NCI-H1417 treated with DMSO at 0.1 percent for 48 hours (cell line): ENCODE data around the gene PINK1.
"Not testable (repeated sequence)": the region's sequence is repeated elsewhere in the genome, so short reads cannot be mapped to it uniquely, and the experiment has no call there.

ENCODE experiments used
- DNase-seq: peaks from one replicate; lab custom pipeline; 2025; lab: John Stamatoyannopoulos, UW

The PINK1 gene

DNA sequence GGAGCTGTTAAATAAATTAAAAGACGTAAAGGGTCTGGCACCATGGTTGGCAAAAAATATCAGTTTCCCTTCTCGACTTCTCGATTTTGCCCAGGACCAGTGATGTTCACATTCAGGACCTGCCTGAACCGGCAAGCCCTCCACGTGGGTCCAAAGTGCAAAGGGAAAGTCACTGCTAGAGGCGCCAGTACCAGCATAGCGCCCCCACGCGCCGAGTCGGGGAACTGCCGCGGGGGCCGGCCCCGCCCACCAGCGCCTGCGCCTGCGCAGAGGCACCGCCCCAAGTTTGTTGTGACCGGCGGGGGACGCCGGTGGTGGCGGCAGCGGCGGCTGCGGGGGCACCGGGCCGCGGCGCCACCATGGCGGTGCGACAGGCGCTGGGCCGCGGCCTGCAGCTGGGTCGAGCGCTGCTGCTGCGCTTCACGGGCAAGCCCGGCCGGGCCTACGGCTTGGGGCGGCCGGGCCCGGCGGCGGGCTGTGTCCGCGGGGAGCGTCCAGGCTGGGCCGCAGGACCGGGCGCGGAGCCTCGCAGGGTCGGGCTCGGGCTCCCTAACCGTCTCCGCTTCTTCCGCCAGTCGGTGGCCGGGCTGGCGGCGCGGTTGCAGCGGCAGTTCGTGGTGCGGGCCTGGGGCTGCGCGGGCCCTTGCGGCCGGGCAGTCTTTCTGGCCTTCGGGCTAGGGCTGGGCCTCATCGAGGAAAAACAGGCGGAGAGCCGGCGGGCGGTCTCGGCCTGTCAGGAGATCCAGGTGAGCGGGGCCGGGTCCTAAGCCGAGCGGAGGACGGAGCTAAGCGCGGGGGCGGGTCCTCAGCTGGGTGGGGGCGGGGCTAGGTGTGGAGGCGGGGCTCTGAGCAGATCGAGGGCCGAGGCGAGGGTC is at the start of gene PINK1:
Gene PINK1 (plus strand): TSS at position 269 of the 875 bp plus-strand sequence. CDS start 91 bp downstream, at position 360.
- peak; percentile 27 for DNase-seq

GRCh38 chr1:20584890-20585289 is 48.4 kb upstream of the PINK1 start:
- no peak for DNase-seq

- no peak for DNase-seq
These were observed 46.2 kb upstream of the PINK1 start for GRCh38 chr1:20586953-20587660.

- DNase-seq = no peak
These were observed 45.6 kb upstream of the PINK1 start for GRCh38 chr1:20587661-20588053.

DNA sequence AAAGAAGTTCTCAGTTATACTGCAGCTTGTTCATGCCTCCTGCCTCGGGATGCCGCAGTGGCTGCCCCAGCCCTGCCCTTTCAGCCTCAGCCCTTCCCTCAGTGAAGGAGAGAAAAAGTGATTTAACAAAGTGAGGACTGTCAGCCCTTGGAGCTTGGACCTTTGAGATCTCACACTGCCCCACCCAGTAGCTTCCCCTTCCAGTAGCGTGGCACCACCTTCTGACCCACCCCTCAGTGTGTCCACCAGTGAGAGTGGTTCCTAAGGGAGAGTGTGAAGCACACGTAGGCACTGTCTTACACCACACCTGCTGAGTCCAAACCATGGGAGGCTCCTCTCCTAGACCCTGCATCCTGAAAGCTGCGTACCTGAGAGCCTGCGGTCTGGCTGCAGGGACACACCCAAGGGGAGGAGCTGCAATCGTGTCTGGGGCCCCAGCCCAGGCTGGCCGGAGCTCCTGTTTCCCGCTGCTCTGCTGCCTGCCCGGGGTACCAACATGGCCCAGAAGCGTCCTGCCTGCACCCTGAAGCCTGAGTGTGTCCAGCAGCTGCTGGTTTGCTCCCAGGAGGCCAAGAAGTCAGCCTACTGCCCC is 44.5 kb upstream of the PINK1 start, which contains the start of gene CDA:
Gene CDA (plus strand): TSS at position 464 of the 592 bp plus-strand sequence. CDS start 33 bp downstream, at position 497.
- no peak for DNase-seq

DNA sequence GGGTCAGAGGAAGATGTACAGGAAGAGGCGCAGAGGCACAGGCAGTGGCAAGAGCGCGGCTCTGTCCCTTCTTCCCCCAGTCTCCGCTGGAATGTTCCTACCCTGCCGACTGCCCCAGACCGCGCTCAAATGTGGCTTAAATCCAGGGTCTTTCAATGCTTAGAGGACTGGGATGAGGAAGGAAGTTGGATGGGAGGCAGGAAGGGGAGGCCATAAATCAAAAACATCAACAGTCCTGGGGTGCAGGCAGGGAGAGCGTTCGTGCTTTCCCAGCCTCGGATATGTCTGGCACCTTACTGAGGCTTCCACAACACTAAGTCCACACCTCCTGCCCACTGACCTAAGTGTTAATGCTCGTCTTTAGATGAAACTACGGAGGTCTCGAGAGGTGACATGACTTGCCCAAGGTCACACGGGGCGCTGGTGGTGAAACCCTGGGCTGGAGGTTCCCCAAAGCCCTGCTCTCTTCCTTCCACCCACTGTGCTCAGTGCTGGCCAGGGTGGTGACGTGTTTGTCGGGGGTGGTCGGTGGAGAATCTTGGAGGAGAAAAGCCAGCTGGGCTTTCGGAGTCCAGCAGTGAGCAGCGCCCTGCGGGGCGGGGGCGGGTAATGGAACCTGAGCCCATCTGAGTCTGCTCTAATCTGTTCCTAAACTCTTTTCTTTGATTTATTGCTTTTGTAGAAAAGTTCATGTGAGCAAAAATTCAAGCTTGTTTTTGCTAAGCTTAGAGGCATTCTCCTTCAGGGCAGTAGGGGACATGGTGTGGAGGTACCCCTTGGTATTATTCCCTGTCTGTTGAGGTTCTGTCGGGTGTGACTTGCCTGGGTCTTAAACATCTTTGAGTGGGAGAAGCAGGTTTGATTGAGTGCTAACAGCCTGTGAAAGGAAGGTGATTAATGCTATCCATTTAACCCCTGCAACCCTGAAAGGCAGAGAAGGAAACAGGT is 43.7 kb upstream of the PINK1 start:
- DNase-seq = no peak

GRCh38 chr1:20590306-20590777 is 42.9 kb upstream of the PINK1 start:
- DNase-seq = no peak

GRCh38 chr1:20593756-20594155 is 39.5 kb upstream of the PINK1 start:
- DNase-seq = no peak

GRCh38 chr1:20594746-20595145 is 38.5 kb upstream of the PINK1 start:
- DNase-seq = no peak

- DNase-seq = no peak
These were observed 37.2 kb upstream of the PINK1 start for GRCh38 chr1:20596106-20596505.

- no peak for DNase-seq
These were observed 35.6 kb upstream of the PINK1 start for GRCh38 chr1:20597650-20598049.

GRCh38 chr1:20600156-20600555 is 33.1 kb upstream of the PINK1 start:
- DNase-seq = no peak

GRCh38 chr1:20601129-20601825 is 32.0 kb upstream of the PINK1 start:
- DNase-seq = no peak

GRCh38 chr1:20602851-20603450 is 30.3 kb upstream of the PINK1 start:
- no peak for DNase-seq

DNA sequence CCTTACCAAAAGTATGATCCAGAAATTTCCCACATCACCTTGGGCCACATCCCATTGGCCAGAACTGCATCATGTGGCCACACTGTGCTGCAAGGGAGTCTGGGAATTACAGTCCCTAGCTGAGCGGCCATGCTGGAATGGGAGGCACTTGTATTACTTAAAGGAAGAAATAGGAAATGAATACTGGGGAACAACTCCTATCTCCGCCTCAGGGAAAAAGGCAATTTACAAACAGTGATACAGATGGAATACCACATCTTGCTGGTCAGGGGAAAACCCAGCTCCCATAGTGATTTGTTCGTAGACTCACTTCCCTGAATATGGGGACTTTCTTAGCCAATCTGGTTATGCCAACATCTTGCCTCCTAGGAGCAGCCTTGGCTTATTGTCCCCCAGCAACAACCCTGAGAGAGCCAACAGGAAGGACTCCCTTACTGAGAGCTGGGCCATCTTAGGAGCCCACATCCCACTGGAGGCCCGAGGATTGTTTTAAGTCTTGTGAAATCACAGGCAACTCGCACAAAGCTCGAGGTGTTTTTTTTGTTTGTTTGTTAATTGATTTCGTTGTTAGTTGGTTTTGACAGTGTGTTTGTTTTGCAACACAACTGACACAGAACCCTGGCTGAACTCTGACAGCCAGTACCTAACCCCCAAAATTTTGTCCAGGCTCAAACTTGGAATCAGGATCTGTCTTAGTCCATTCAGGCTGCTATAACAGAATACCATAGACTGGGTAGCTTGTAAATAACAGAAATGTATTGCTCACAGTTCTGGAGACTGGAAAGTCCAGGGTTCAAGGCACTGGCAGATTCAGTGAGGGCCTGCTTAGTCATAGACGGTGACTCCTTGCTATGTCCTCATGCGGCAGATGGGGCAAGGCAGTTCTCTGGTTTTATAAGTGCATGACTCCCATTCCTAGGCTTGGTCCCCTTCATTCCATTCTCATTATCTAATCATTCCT is 29.5 kb upstream of the PINK1 start:
- no peak for DNase-seq

GRCh38 chr1:20604678-20605077 is 28.6 kb upstream of the PINK1 start:
- DNase-seq = no peak

- DNase-seq = not testable (repeated sequence)
These were observed 26.3 kb upstream of the PINK1 start for GRCh38 chr1:20606801-20607570.

GRCh38 chr1:20609541-20609940 is 23.7 kb upstream of the PINK1 start:
- DNase-seq = no peak
